Fibroblast of the aortic adventitia (primary cell): ENCODE results near the gene HHAT. TPM values are rescaled to one million over a fixed set of nuclear protein-coding genes. Genes with fewer than 3 reads are reported as not detected.

Experiments
- DNase-seq: peaks from one replicate; pipeline ENCODE4 v3.0.0-alpha.2; 2010; ENCODE audit warnings: low read depth
- H3K4me3 ChIP-seq: 2 replicates; pipeline ENCODE4 v1.5.1; 2011; ENCODE audit warnings: low read depth, mild to moderate bottlenecking, control low read depth, low read length, moderate library complexity
- total RNA-seq: library from RNA; depleted of rRNA; stranded (reverse); fragments of >200 nt; gene quantifications from 2 replicates; pipeline ENCODE4 v1.2.3, GENCODE V29; 2012; ENCODE audit warnings: low replicate concordance
- TF ChIP-seq, protein P1 (sequence below): IDR thresholded peaks from 2 replicates; pipeline ENCODE4 v1.5.1; 2011; ENCODE audit warnings: mild to moderate bottlenecking, low read length, control low read depth, inconsistent platforms; ENCODE audit not compliant: insufficient read depth

Gene HHAT
- total RNA-seq, 1 donor = 8.5 TPM

DNA sequence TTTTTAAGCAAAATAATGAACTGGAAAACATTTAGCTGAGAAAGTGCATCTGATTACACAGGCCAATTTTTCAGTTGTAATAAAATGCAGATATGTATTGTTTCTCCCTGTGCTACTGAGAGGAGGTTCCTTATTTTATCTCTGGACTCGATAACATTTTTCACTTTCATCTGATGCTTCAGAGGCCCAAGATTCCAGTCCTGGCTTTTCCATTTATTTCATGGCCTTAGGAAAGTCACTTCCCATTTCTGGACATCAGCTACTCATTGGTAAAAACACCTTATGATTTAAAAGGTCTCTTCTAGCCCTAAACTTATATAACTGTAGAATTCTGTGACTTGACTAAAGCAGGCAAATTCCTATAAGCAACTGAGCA, 203.5 kb downstream of the HHAT start:
- TF ChIP-seq, protein P1, sequence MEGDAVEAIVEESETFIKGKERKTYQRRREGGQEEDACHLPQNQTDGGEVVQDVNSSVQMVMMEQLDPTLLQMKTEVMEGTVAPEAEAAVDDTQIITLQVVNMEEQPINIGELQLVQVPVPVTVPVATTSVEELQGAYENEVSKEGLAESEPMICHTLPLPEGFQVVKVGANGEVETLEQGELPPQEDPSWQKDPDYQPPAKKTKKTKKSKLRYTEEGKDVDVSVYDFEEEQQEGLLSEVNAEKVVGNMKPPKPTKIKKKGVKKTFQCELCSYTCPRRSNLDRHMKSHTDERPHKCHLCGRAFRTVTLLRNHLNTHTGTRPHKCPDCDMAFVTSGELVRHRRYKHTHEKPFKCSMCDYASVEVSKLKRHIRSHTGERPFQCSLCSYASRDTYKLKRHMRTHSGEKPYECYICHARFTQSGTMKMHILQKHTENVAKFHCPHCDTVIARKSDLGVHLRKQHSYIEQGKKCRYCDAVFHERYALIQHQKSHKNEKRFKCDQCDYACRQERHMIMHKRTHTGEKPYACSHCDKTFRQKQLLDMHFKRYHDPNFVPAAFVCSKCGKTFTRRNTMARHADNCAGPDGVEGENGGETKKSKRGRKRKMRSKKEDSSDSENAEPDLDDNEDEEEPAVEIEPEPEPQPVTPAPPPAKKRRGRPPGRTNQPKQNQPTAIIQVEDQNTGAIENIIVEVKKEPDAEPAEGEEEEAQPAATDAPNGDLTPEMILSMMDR = no peak
- DNase-seq = no peak

DNA sequence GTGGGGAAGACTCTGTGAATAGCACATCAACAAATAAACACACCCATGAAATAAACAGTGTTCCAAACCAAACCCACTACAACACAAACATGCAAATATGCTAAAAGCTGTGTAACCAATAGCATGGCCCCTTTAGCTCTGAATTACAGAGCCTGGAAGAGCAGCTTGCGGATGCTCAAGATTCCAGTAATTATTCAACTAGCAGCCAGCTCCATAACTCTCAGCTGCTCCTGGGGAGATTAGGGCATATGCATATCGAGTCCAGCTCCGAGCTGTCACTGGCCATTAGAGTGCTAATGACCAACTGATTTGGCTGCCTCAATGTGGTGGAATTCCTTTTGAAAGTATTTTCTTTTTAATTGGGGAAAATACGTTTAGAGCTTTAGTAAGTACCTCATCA, 207.1 kb downstream of the HHAT start:
- TF ChIP-seq, protein P1 = no peak
- no peak for DNase-seq
- H3K4me3 ChIP-seq = no peak overlapping the region

More for the DNA sequence above, 203.5 kb downstream of the HHAT start:
- no peak overlapping the region for H3K4me3 ChIP-seq

DNA sequence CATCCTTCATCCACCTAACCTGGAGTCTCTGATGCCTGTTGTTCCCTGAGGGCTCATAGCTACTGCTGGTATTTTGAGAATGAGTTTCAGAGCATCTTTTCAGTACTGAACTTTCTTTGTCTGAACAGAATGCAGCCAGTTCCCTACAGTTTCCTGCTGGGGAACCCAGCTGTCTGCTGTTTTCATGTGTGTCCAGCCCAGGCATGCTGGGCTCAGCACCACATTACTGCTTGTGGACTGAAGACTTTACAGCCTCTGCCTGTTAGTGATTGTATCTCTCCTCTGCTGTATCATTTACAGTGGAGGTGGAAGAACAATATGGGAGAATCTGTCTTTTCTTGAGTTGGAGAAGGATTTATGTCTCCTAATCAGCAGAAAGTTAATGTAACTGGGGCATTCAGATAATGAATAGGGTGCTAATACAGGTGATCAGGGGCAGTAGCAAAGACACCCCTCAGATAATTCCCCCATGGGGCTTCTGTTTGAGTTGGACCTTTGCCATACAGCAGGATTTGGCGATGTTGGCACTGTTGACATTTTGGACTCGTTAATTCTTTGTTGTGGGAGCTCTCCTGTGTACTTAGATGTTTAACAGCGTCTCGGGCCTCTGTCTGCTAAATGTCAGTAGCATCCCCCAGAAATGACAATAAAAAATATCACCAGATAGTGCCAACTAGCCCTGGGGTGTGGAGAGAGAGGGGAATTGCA, 207.7 kb downstream of the HHAT start:
- TF ChIP-seq, protein P1 = no peak
- H3K4me3 ChIP-seq = no peak overlapping the region
- no peak for DNase-seq

DNA sequence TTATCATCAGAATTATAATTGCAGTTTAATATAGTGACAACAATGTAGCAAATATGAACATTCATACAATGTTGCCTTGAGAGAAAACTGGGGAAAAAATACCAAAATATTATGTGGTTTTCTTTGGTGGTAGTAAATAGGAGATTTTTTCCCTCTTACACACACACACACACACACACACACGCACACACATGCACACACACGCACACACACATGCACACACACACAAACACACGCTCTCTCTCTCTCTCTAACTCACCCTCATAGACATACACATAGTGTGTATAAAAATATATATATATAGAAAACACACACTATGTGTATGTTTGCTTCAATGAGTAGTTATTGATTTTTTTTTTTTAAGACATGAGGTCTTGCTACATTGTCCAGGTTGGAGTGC, 211.6 kb downstream of the HHAT start:
- no peak overlapping the region for H3K4me3 ChIP-seq
- TF ChIP-seq, protein P1 = no peak
- DNase-seq = no peak

DNA sequence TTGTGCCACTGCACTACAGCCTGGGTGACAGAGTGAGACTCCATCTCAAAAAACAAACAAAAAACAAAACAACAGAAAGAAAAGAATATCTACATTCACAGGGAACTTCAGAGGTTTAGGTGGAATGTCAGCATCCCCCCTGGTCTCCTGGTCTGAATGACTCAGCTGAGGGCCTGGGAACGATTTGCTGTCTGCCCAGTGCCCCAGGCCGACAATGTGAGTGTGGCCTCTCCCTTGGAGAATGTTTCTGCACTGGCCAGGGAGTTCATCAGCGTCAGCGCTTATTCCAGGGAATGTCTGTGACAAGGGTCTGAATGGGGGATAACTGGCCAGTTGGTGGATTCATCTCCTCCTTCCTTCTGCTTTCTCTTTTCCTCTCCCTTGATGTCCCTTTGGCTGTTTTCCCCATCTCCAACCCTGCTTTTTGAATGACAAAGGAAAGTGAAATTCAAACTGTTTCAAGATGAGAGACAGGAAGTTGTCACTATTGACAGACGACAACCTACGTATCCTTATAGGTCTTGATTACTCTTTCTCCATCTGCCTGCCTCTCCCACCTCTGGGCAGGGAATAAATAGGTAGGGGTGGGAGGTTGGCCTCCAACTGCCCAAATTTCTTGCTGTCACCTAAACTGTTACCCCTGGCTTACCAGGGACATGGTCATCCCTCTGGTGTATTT, 213.1 kb downstream of the HHAT start:
- H3K4me3 ChIP-seq = no peak overlapping the region
- DNase-seq = no peak
- TF ChIP-seq, protein P1 = no peak

DNA sequence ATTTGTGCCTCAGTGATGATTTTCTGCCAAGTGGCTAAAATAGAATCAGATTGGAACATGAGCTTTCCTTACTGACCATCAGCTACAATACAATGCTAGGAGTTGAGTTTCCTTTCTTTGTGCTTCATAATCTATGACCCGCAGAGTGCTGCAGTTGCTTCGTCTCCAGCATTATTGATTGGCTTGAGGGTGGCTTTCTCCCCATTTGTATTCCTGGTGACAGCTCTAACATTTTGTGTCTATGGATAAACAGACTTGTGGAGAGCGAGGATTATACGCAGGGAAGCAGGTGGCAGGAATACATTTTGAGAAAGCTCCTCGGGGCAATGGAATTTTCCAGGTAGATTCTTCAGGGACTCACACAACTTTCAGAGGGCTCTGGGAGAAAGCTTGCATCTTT, 223.2 kb downstream of the HHAT start:
- TF ChIP-seq, protein P1 = no peak
- no peak for DNase-seq
- H3K4me3 ChIP-seq = no peak overlapping the region

DNA sequence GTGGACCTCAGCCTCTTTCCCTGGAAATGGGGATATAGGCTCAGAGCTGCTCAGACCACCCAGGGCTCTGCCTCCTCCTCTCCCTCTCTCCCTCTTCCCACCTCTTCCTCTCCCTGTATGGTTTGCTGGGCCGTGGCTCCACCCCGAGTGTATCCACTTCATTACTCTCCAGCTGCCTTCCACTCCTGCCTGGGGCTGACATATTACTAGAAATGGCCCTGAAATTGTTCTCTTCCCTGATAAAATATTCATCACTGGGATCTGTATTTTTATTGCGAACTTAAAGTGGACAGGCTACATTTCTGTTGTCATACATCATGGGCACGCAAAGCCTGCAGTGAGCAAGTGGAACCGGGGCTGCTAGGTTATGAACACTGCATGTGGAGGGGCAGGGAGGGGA, 225.0 kb downstream of the HHAT start:
- DNase-seq = no peak
- TF ChIP-seq, protein P1 = no peak
- H3K4me3 ChIP-seq = no peak overlapping the region
